HepG2 (cell line): ENCODE measurements around the gene QRICH2. TPM values are rescaled to one million over a fixed set of nuclear protein-coding genes. Genes with fewer than 3 reads are reported as not detected.

Experiments used
- CENPT ChIP-seq: sonication (generic); formaldehyde crosslinking; IDR thresholded peaks from 2 replicates; pipeline ENCODE4 v1.8.0; 2022; ENCODE audit warnings: low read depth, mild to moderate bottlenecking, moderate library complexity, missing genetic modification reagents
- DRAP1 ChIP-seq: IDR thresholded peaks from 2 replicates; pipeline ENCODE4 v1.6.1; 2016; ENCODE audit warnings: missing genetic modification reagents, missing compliant biosample characterization
- E2F2 ChIP-seq: sonication (generic); formaldehyde crosslinking; IDR thresholded peaks from 2 replicates; pipeline ENCODE4 v1.4.0; 2020; ENCODE audit warnings: missing genetic modification reagents, borderline replicate concordance
- FOXA3 ChIP-seq: IDR thresholded peaks from 2 replicates; pipeline ENCODE4 v1.6.1; 2016; ENCODE audit warnings: missing genetic modification reagents, missing compliant biosample characterization
- FOXJ3 ChIP-seq: sonication (generic); formaldehyde crosslinking; IDR thresholded peaks from 2 replicates; pipeline ENCODE4 v1.4.0; 2020; ENCODE audit warnings: missing genetic modification reagents, mild to moderate bottlenecking, borderline replicate concordance
- HOXA5 ChIP-seq: sonication (generic); formaldehyde crosslinking; IDR thresholded peaks from 2 replicates; pipeline ENCODE4 v1.4.0; 2020; ENCODE audit warnings: missing genetic modification reagents
- ISL2 ChIP-seq: sonication (generic); formaldehyde crosslinking; IDR thresholded peaks from 2 replicates; pipeline ENCODE4 v1.5.0; 2020; ENCODE audit warnings: missing genetic modification reagents
- LCORL ChIP-seq, 2 experiments: fragments of 450-650 bp in 1 of 2; sonication (generic) in 1 of 2; formaldehyde crosslinking in 1 of 2; IDR thresholded peaks; 2 replicates each; pipeline versions ENCODE4 v1.5.0 to v1.6.1; 2017 to 2020; ENCODE audit warnings: antibody characterized with exemption in 1 of 2, missing genetic modification reagents in 1 of 2
- MAZ ChIP-seq, 2 experiments: sonication (generic) in 1 of 2; formaldehyde crosslinking in 1 of 2; IDR thresholded peaks; 2 replicates each; pipeline versions ENCODE4 v1.5.0 to v1.6.1; 2012 to 2020; ENCODE audit warnings: low read depth in 2 of 2, mild to moderate bottlenecking in 2 of 2, borderline replicate concordance in 1 of 2, improper control_type of control experiment in 1 of 2, low read length in 1 of 2, missing genetic modification reagents in 1 of 2, moderate library complexity in 1 of 2
- RARA ChIP-seq: IDR thresholded peaks from 2 replicates; pipeline ENCODE4 v1.6.1; 2016; ENCODE audit warnings: missing genetic modification reagents, missing compliant biosample characterization
- RBFOX2 ChIP-seq: fragments of 200-400 bp; formaldehyde crosslinking; IDR thresholded peaks from 2 replicates; pipeline ENCODE4 v1.6.1; 2017; ENCODE audit warnings: low read depth, mild to moderate bottlenecking, low read length
- RFXANK ChIP-seq: IDR thresholded peaks from 2 replicates; pipeline ENCODE4 v1.6.1; 2016
- SSRP1 ChIP-seq: IDR thresholded peaks from 2 replicates; pipeline ENCODE4 v1.6.1; 2016; ENCODE audit warnings: control low read depth
- ZFY ChIP-seq: sonication (generic); formaldehyde crosslinking; IDR thresholded peaks from 2 replicates; pipeline ENCODE4 v1.4.0; 2020; ENCODE audit warnings: missing genetic modification reagents
- ZNF138 ChIP-seq: sonication (generic); formaldehyde crosslinking; IDR thresholded peaks from 2 replicates; pipeline ENCODE4 v1.5.0; 2020; ENCODE audit warnings: mild to moderate bottlenecking, low read depth, missing genetic modification reagents
- ZNF20 ChIP-seq: sonication (generic); formaldehyde crosslinking; IDR thresholded peaks from 2 replicates; pipeline ENCODE4 v1.4.0; 2020; ENCODE audit warnings: mild to moderate bottlenecking, moderate library complexity, missing genetic modification reagents
- ZNF557 ChIP-seq: sonication (generic); formaldehyde crosslinking; IDR thresholded peaks from 2 replicates; pipeline ENCODE4 v1.4.0; 2020; ENCODE audit warnings: missing genetic modification reagents
- ZNF788 ChIP-seq: sonication (generic); formaldehyde crosslinking; IDR thresholded peaks from 2 replicates; pipeline ENCODE4 v1.5.0; 2020; ENCODE audit warnings: mild to moderate bottlenecking, missing genetic modification reagents, borderline replicate concordance
- ZNF891 ChIP-seq: sonication (generic); formaldehyde crosslinking; IDR thresholded peaks from 2 replicates; pipeline ENCODE4 v1.5.0; 2020; ENCODE audit warnings: mild to moderate bottlenecking, missing genetic modification reagents
- polyA plus RNA-seq, 8 experiments: library from polyadenylated mRNA; depleted of rRNA in 3 of 8; stranded (reverse) in 7 of 8; unstranded in 1 of 8; fragments of >200 nt; fragmentation: Illumina TruSeq in 4 of 8; extraction: Trizol in 4 of 8; gene quantifications; 2 replicates each; pipeline versions ENCODE4 v1.2.1 to v1.2.3, GENCODE V29; 2011 to 2016; ENCODE audit warnings: low read depth in 4 of 8, missing spikeins in 1 of 8, mixed read lengths in 1 of 8; ENCODE audit not compliant: insufficient read depth in 1 of 8
- total RNA-seq, 5 experiments: library from RNA; depleted of rRNA; stranded (reverse); fragments of >200 nt; fragmentation: Illumina TruSeq; extraction: Trizol; gene quantifications; 2 replicates each; pipeline ENCODE4 v1.2.3, GENCODE V29; 2016; ENCODE audit warnings: low read depth in 1 of 5
- TF ChIP-seq, protein P1 (sequence below): sonication (generic); formaldehyde crosslinking; conservative IDR thresholded peaks from 2 replicates; pipeline ENCODE4 v1.4.0; 2020; ENCODE audit warnings: missing genetic modification reagents
- TF ChIP-seq, protein P2 (sequence below): sonication (generic); formaldehyde crosslinking; IDR thresholded peaks from 2 replicates; pipeline ENCODE4 v1.8.1; 2023; ENCODE audit warnings: mild to moderate bottlenecking, missing genetic modification reagents
- TF ChIP-seq, protein P3 (sequence below): IDR thresholded peaks from 2 replicates; pipeline ENCODE4 v1.6.1; 2016; ENCODE audit warnings: low read depth, borderline replicate concordance
- TF ChIP-seq, protein P4 (sequence below): IDR thresholded peaks from 2 replicates; pipeline ENCODE4 v1.6.1; 2018; ENCODE audit warnings: missing genetic modification reagents, mild to moderate bottlenecking, missing compliant biosample characterization

QRICH2 gene
- total and polyA plus RNA-seq, 2 of the 13 experiments (the other 11 are each of a cell fraction or from before 2014, with no cell fraction given): 3.7 to 5.7 TPM

GRCh38 chr17:76264755-76265623 lies 43.1 kb downstream of the QRICH2 start, which contains the start of gene UBALD2 (continued):
- TF ChIP-seq FOXA3 (CRISPR knock-in tag): peak; percentile 40; the same call in 1 of the 2 replicates
- peak; percentile 86; the same call in 1 of the 2 replicates for TF ChIP-seq RFXANK
- no peak for TF ChIP-seq ZNF891 (CRISPR knock-in tag)
- TF ChIP-seq ZNF557 (CRISPR knock-in tag): 0 out of 2 replicates have a peak, but pooled peaks have one; percentile 28
- TF ChIP-seq, protein P1, sequence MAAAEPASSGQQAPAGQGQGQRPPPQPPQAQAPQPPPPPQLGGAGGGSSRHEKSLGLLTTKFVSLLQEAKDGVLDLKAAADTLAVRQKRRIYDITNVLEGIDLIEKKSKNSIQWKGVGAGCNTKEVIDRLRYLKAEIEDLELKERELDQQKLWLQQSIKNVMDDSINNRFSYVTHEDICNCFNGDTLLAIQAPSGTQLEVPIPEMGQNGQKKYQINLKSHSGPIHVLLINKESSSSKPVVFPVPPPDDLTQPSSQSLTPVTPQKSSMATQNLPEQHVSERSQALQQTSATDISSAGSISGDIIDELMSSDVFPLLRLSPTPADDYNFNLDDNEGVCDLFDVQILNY (CRISPR knock-in tag): peak; percentile 54; the same call in 1 of the 2 replicates
- peak; percentile 71 for TF ChIP-seq ISL2 (CRISPR knock-in tag)
- no peak for TF ChIP-seq LCORL (IDR thresholded peaks at IDR 0.05)
- peak; percentile 52 for TF ChIP-seq LCORL (CRISPR knock-in tag; IDR thresholded peaks at IDR 0.05)
- no peak for TF ChIP-seq SSRP1 (CRISPR knock-in tag)
- TF ChIP-seq MAZ (IDR thresholded peaks at IDR 0.05; ENCODE audit: borderline replicate concordance, low read depth, low read length): peak; percentile 70; the same call in 1 of the 2 replicates
- peak; percentile 45; the same call in 1 of the 2 replicates for TF ChIP-seq MAZ (CRISPR knock-in tag; IDR thresholded peaks at IDR 0.05; ENCODE audit: low read depth)
- TF ChIP-seq, protein P2, sequence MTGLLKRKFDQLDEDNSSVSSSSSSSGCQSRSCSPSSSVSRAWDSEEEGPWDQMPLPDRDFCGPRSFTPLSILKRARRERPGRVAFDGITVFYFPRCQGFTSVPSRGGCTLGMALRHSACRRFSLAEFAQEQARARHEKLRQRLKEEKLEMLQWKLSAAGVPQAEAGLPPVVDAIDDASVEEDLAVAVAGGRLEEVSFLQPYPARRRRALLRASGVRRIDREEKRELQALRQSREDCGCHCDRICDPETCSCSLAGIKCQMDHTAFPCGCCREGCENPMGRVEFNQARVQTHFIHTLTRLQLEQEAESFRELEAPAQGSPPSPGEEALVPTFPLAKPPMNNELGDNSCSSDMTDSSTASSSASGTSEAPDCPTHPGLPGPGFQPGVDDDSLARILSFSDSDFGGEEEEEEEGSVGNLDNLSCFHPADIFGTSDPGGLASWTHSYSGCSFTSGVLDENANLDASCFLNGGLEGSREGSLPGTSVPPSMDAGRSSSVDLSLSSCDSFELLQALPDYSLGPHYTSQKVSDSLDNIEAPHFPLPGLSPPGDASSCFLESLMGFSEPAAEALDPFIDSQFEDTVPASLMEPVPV: peak; percentile 98
- TF ChIP-seq ZFY (CRISPR knock-in tag): peak; percentile 74
- peak; percentile 44; the same call in 1 of the 2 replicates for TF ChIP-seq ZNF788 (CRISPR knock-in tag)
- TF ChIP-seq CENPT (CRISPR knock-in tag): peak; percentile 91
- peak; percentile 62 for TF ChIP-seq RBFOX2
- TF ChIP-seq, protein P3, sequence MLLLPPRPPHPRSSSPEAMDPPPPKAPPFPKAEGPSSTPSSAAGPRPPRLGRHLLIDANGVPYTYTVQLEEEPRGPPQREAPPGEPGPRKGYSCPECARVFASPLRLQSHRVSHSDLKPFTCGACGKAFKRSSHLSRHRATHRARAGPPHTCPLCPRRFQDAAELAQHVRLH (CRISPR knock-in tag): 0 out of 2 replicates have a peak, but pooled peaks have one; percentile 25
- peak; percentile 42; the same call in 1 of the 2 replicates for TF ChIP-seq RARA (CRISPR knock-in tag)
- no peak for TF ChIP-seq ZNF138
- peak; percentile 78 for TF ChIP-seq DRAP1 (CRISPR knock-in tag)
- TF ChIP-seq, protein P4, sequence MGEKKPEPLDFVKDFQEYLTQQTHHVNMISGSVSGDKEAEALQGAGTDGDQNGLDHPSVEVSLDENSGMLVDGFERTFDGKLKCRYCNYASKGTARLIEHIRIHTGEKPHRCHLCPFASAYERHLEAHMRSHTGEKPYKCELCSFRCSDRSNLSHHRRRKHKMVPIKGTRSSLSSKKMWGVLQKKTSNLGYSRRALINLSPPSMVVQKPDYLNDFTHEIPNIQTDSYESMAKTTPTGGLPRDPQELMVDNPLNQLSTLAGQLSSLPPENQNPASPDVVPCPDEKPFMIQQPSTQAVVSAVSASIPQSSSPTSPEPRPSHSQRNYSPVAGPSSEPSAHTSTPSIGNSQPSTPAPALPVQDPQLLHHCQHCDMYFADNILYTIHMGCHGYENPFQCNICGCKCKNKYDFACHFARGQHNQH (CRISPR knock-in tag): peak; percentile 49; the same call in 1 of the 2 replicates
- TF ChIP-seq ZNF20 (CRISPR knock-in tag): no peak
- TF ChIP-seq FOXJ3 (CRISPR knock-in tag): peak; percentile 83
- TF ChIP-seq HOXA5 (CRISPR knock-in tag): peak; percentile 86; the same call in 1 of the 2 replicates
- TF ChIP-seq E2F2 (CRISPR knock-in tag): no peak
